ENCODE results near the gene ORC4. TPM values are rescaled to one million over a fixed set of nuclear protein-coding genes. Genes with fewer than 3 reads are reported as not detected.
A peak's percentile ranks its signal among the peaks of the same experiment; 100 is the strongest.

The ORC4 gene
- total RNA-seq (10 to 100 TPM; 66.2 to 66.9 TPM), polyA plus RNA-seq (10 to 100 TPM; 40.9 to 51.8 (median 48.8) TPM), total RNA-seq (23.1 to 52.5 (median 35.2) reads per million in 6 experiments)

- H3K9me3 Mint-ChIP-seq: no peaks in the 10 kb centered on the region
- H3K27ac Mint-ChIP-seq: peak within 1 kb of the TSS; percentile 92 to 99 (median 98)
- peak within 1 kb of the TSS; percentile 90 to 100 (median 98) for H3K4me3 Mint-ChIP-seq
- H3K36me3 Mint-ChIP-seq: no peaks in the 10 kb centered on the region
- peak; percentile 84 to 85 for ATAC-seq
- peaks cover 34 to 82% (median 73%) of the 10 kb centered on the region in 4 donors for H3K4me1 Mint-ChIP-seq
- H3K27me3 Mint-ChIP-seq: no peaks in the 10 kb centered on the region
- peak; percentile 88 to 99 (median 95) for DNase-seq
- POLR2A ChIA-PET: interaction anchor here (0.6 to 3.0 kb wide), 17 partner anchors 9 to 1567 kb away, joined by 3 to 34 read pairs (median 5); partner anchors contain the start of genes ACVR2A and MMADHC
Measured at GRCh38 chr2:148020111-148021058, at the start of gene ORC4. Gene ORC4, minus strand, starts transcription at chr2:148020737. Its CDS starts 44,779 bp downstream, at chr2:147975958.

GRCh38 chr2:148067801-148068200 lies 47.3 kb upstream of the ORC4 start:
- Mint-ChIP-seq H3K27ac (no peak overlapping the region), H3K36me3 (peaks cover 0 to 20% (median 17%) of the 10 kb centered on the region in 3 donors), H3K27me3 (no peaks in the 10 kb centered on the region), H3K9me3 (peaks cover 0 to 5% (median 0%) of the 10 kb centered on the region in 9 donors), H3K4me3 (no peak overlapping the region), H3K4me1 (peaks cover 3 to 12% (median 7%) of the 10 kb centered on the region in 4 donors)
- POLR2A ChIA-PET: no interaction called here
- DNase-seq: no peak
- ATAC-seq: no peak

GRCh38 chr2:148065936-148066335 lies 45.4 kb upstream of the ORC4 start:
- no peak for DNase-seq
- Mint-ChIP-seq H3K4me1 (peaks cover 3 to 12% (median 7%) of the 10 kb centered on the region in 4 donors), H3K27me3 (no peaks in the 10 kb centered on the region), H3K4me3 (no peak overlapping the region), H3K27ac (no peak overlapping the region), H3K9me3 (peaks cover 0 to 5% (median 0%) of the 10 kb centered on the region in 9 donors), H3K36me3 (peaks cover 0 to 13% (median 12%) of the 10 kb centered on the region in 3 donors)
- POLR2A ChIA-PET: no interaction called here
- ATAC-seq: no peak

GRCh38 chr2:148063633-148064032 lies 43.1 kb upstream of the ORC4 start:
- Mint-ChIP-seq H3K27me3 (no peaks in the 10 kb centered on the region), H3K9me3 (peaks cover 0 to 5% (median 0%) of the 10 kb centered on the region in 9 donors), H3K27ac (no peak overlapping the region), H3K4me3 (no peak overlapping the region), H3K4me1 (peaks cover 3 to 6% (median 4%) of the 10 kb centered on the region in 4 donors), H3K36me3 (peaks cover 0 to 14% (median 11%) of the 10 kb centered on the region in 3 donors)
- POLR2A ChIA-PET: no interaction called here
- ATAC-seq: no peak
- no peak for DNase-seq

GRCh38 chr2:148058641-148059040 lies 38.1 kb upstream of the ORC4 start:
- H3K36me3 Mint-ChIP-seq: peaks cover 7 to 25% (median 10%) of the 10 kb centered on the region in 3 donors
- H3K27ac Mint-ChIP-seq: no peak overlapping the region
- ATAC-seq (no peak), DNase-seq (no peak)
- H3K4me1 Mint-ChIP-seq: peaks cover 3 to 6% (median 5%) of the 10 kb centered on the region in 4 donors
- no peaks in the 10 kb centered on the region for H3K9me3 Mint-ChIP-seq
- POLR2A ChIA-PET: no interaction called here
- no peaks in the 10 kb centered on the region for H3K27me3 Mint-ChIP-seq
- H3K4me3 Mint-ChIP-seq: no peak overlapping the region

GRCh38 chr2:148052687-148053086 lies 32.1 kb upstream of the ORC4 start:
- peaks cover 0 to 6% (median 0%) of the 10 kb centered on the region in 9 donors for H3K9me3 Mint-ChIP-seq
- H3K4me1 Mint-ChIP-seq: peaks cover 13 to 44% (median 35%) of the 10 kb centered on the region in 4 donors
- DNase-seq (no peak), ATAC-seq (no peak)
- no peaks in the 10 kb centered on the region for H3K27me3 Mint-ChIP-seq
- H3K4me3 Mint-ChIP-seq: no peak overlapping the region
- peaks cover 14 to 27% (median 16%) of the 10 kb centered on the region in 3 donors for H3K36me3 Mint-ChIP-seq
- POLR2A ChIA-PET: no interaction called here
- peak overlapping the region in 1 of 10 donors; percentile 39 for H3K27ac Mint-ChIP-seq

GRCh38 chr2:148049284-148049683 lies 28.7 kb upstream of the ORC4 start:
- Mint-ChIP-seq H3K4me3 (no peak overlapping the region), H3K36me3 (peaks cover 7 to 13% (median 11%) of the 10 kb centered on the region in 3 donors), H3K27me3 (no peaks in the 10 kb centered on the region), H3K27ac (no peak overlapping the region), H3K4me1 (peaks cover 21 to 54% (median 48%) of the 10 kb centered on the region in 4 donors), H3K9me3 (peaks cover 0 to 6% (median 0%) of the 10 kb centered on the region in 9 donors)
- ATAC-seq (no peak), DNase-seq (no peak)
- POLR2A ChIA-PET: no interaction called here

GRCh38 chr2:148048475-148049221 lies 28.1 kb upstream of the ORC4 start:
- DNase-seq (no peak), ATAC-seq (no peak)
- Mint-ChIP-seq H3K4me3 (no peak overlapping the region), H3K36me3 (peaks cover 7 to 11% (median 9%) of the 10 kb centered on the region in 3 donors), H3K27me3 (no peaks in the 10 kb centered on the region), H3K27ac (peak overlapping the region in 6 of 10 donors; percentile 9 to 67 (median 34)), H3K4me1 (peaks cover 21 to 54% (median 48%) of the 10 kb centered on the region in 4 donors), H3K9me3 (peaks cover 0 to 6% (median 0%) of the 10 kb centered on the region in 9 donors)
- POLR2A ChIA-PET: no interaction called here

- Mint-ChIP-seq H3K4me3 (peak overlapping the region in 3 of 10 donors; percentile 1 to 12 (median 3)), H3K27ac (peak overlapping the region in 9 of 10 donors; percentile 0 to 40 (median 23))
- peak in 1 of 2 donors; percentile 48 for ATAC-seq
Measured at GRCh38 chr2:148046802-148047201, 26.3 kb upstream of the ORC4 start.

GRCh38 chr2:148044322-148044721 lies 23.8 kb upstream of the ORC4 start:
- Mint-ChIP-seq H3K9me3 (no peaks in the 10 kb centered on the region), H3K36me3 (peaks cover 2 to 10% (median 4%) of the 10 kb centered on the region in 3 donors), H3K4me1 (peaks cover 21 to 38% (median 30%) of the 10 kb centered on the region in 4 donors), H3K27ac (no peak overlapping the region), H3K4me3 (no peak overlapping the region), H3K27me3 (no peaks in the 10 kb centered on the region)
- DNase-seq: no peak
- ATAC-seq: no peak
- POLR2A ChIA-PET: no interaction called here

More at GRCh38 chr2:148046802-148047201, 26.3 kb upstream of the ORC4 start:
- POLR2A ChIA-PET: interaction anchor here (1.2 kb wide), 1 partner anchor 26 kb away, joined by 5 read pairs; the partner anchor contains the start of genes MBD5 and ORC4
- H3K27me3 Mint-ChIP-seq: no peaks in the 10 kb centered on the region
- H3K36me3 Mint-ChIP-seq: peaks cover 0 to 4% (median 4%) of the 10 kb centered on the region in 3 donors
- peaks cover 19 to 54% (median 48%) of the 10 kb centered on the region in 4 donors for H3K4me1 Mint-ChIP-seq
- DNase-seq: peak in 1 of 10 donors; percentile 14
- H3K9me3 Mint-ChIP-seq: peaks cover 0 to 2% (median 0%) of the 10 kb centered on the region in 9 donors

GRCh38 chr2:148042219-148042618 lies 21.7 kb upstream of the ORC4 start:
- Mint-ChIP-seq H3K9me3 (no peaks in the 10 kb centered on the region), H3K4me1 (peaks cover 13 to 31% (median 15%) of the 10 kb centered on the region in 4 donors), H3K27ac (no peak overlapping the region), H3K27me3 (no peaks in the 10 kb centered on the region), H3K4me3 (no peak overlapping the region), H3K36me3 (peaks cover 0 to 10% (median 4%) of the 10 kb centered on the region in 3 donors)
- no peak for ATAC-seq
- POLR2A ChIA-PET: no interaction called here
- no peak for DNase-seq

GRCh38 chr2:148039783-148040182 lies 19.2 kb upstream of the ORC4 start:
- Mint-ChIP-seq H3K27ac (no peak overlapping the region), H3K36me3 (peaks cover 3 to 10% (median 4%) of the 10 kb centered on the region in 3 donors), H3K9me3 (no peaks in the 10 kb centered on the region), H3K27me3 (no peaks in the 10 kb centered on the region), H3K4me3 (no peak overlapping the region), H3K4me1 (peaks cover 5 to 26% (median 13%) of the 10 kb centered on the region in 4 donors)
- ATAC-seq: no peak
- POLR2A ChIA-PET: no interaction called here
- no peak for DNase-seq
